Endothelial cell of umbilical vein (primary cell): ENCODE results near the gene GAGE1. TPM values are rescaled to one million over a fixed set of nuclear protein-coding genes. Genes with fewer than 3 reads are reported as not detected.

Experiments
- BruUV-seq: library from RNA; stranded (reverse); fragments of 400-500 nt; replicated peaks from 2 replicates; lab custom pipeline; 2021; lab: Mats Ljungman, UMichigan
- CTCF ChIA-PET: fragments of 300-600, 350-600 bp; sonication (Branson Sonifier 250); formaldehyde crosslinking; loops from one replicate; lab custom pipeline; 2021; ENCODE audit warnings: antibody characterized with exemption, inconsistent platforms; lab: Charles Lee
- POLR2A ChIA-PET: fragments of 300-600, 350-600 bp; sonication (Branson Sonifier 250); formaldehyde crosslinking; loops from one replicate; lab custom pipeline; 2021; ENCODE audit warnings: antibody characterized with exemption, inconsistent platforms; lab: Charles Lee
- DNase-seq: peaks from one replicate; pipeline ENCODE4 v3.0.0-alpha.2; 2011; ENCODE audit warnings: low read depth, low spot score
- FAIRE-seq: peaks from 2 replicates; lab custom pipeline; 2011; peaks lifted over from hg19 to GRCh38; lab: Jason Lieb, UNC
- H2AFZ ChIP-seq: 2 replicates; pipeline ENCODE4 v1.6.0; 2012; ENCODE audit warnings: low read depth, low read length, control low read depth, inconsistent platforms
- H3K27ac ChIP-seq: 2 replicates; pipeline ENCODE4 v1.5.1; 2011; ENCODE audit warnings: low read depth, mild to moderate bottlenecking, control low read depth, low read length, moderate library complexity; ENCODE audit not compliant: insufficient read depth
- H3K27me3 ChIP-seq, 2 experiments: 2 replicates each; pipeline versions ENCODE4 v1.6.0 to v1.6.1; 2011; ENCODE audit warnings: low read length in 2 of 2, mixed read lengths in 1 of 2; ENCODE audit not compliant: control insufficient read depth in 2 of 2, insufficient read depth in 2 of 2
- H3K36me3 ChIP-seq, 2 experiments: 2 replicates in 1 of 2; 3 replicates in 1 of 2; pipeline ENCODE4 v1.5.1; 2011; ENCODE audit warnings: low read length in 2 of 2, mild to moderate bottlenecking in 1 of 2, moderate library complexity in 1 of 2; ENCODE audit not compliant: control insufficient read depth in 2 of 2, insufficient read depth in 2 of 2; ENCODE audit errors: extremely low read depth in 1 of 2
- H3K4me1 ChIP-seq: 3 replicates; pipeline ENCODE4 v1.5.1; 2011; ENCODE audit warnings: mild to moderate bottlenecking, low read length; ENCODE audit not compliant: control insufficient read depth, insufficient read depth; ENCODE audit errors: extremely low read depth
- H3K4me2 ChIP-seq: 2 replicates; pipeline ENCODE4 v1.6.1; 2011; ENCODE audit warnings: low read length, control low read depth, mixed read lengths; ENCODE audit not compliant: insufficient read depth
- H3K4me3 ChIP-seq, 3 experiments: fragments of 200-600 bp in 1 of 3; sonication (generic), shearing (Covaris generic) in 1 of 3; replicated peaks in 1 of 3; 2 replicates each; pipeline ENCODE4 v1.5.1; 2011 to 2016; ENCODE audit warnings: control low read depth in 3 of 3, low read length in 3 of 3, mild to moderate bottlenecking in 2 of 3, inconsistent platforms in 1 of 3, low read depth in 1 of 3, moderate library complexity in 1 of 3; ENCODE audit not compliant: insufficient read depth in 1 of 3
- H3K79me2 ChIP-seq: 2 replicates; pipeline ENCODE4 v1.6.0; 2012; ENCODE audit warnings: low read length, inconsistent platforms; ENCODE audit not compliant: control insufficient read depth, insufficient read depth
- H3K9ac ChIP-seq: replicated peaks from 2 replicates; pipeline ENCODE3; 2011; ENCODE audit warnings: low read length, control low read depth; ENCODE audit not compliant: insufficient read depth; ENCODE audit errors: extremely low read depth
- H3K9me1 ChIP-seq: replicated peaks from 3 replicates; pipeline ENCODE4 v1.6.0; 2011; ENCODE audit warnings: mild to moderate bottlenecking, low read length; ENCODE audit not compliant: control insufficient read depth, insufficient read depth; ENCODE audit errors: extremely low read depth
- H3K9me3 ChIP-seq: replicated peaks from 2 replicates; pipeline ENCODE4 v1.5.1; 2012; ENCODE audit warnings: low read length, inconsistent platforms; ENCODE audit not compliant: control insufficient read depth, insufficient read depth
- H4K20me1 ChIP-seq: replicated peaks from 2 replicates; pipeline ENCODE3; 2011; ENCODE audit warnings: mild to moderate bottlenecking, low read length; ENCODE audit not compliant: control insufficient read depth, insufficient read depth; ENCODE audit errors: extremely low read depth
- CTCF ChIP-seq, 2 donors: IDR thresholded peaks; 1 replicate in 1 of 2; 2 replicates in 1 of 2; pipeline ENCODE4 v1.5.1; 2011; ENCODE audit warnings: low read length in 2 of 2, mild to moderate bottlenecking in 2 of 2, moderate library complexity in 2 of 2, control low read depth in 1 of 2, inconsistent platforms in 1 of 2, low read depth in 1 of 2; ENCODE audit not compliant: insufficient read depth in 1 of 2; ENCODE audit errors: extremely low read depth in 1 of 2
- EZH2 ChIP-seq: IDR thresholded peaks from 2 replicates; pipeline ENCODE4 v1.6.1; 2012; ENCODE audit warnings: borderline replicate concordance, low read depth, mild to moderate bottlenecking, moderate library complexity, low read length, inconsistent platforms; ENCODE audit not compliant: severe bottlenecking
- FOS ChIP-seq: IDR thresholded peaks from 2 replicates; pipeline ENCODE4 v1.6.1; 2011; ENCODE audit warnings: mild to moderate bottlenecking, low read length, moderate library complexity, borderline replicate concordance; ENCODE audit not compliant: insufficient read depth
- GATA2 ChIP-seq: IDR thresholded peaks from 2 replicates; pipeline ENCODE4 v1.7.0; 2011; ENCODE audit warnings: low read depth, mild to moderate bottlenecking, moderate library complexity, mixed read lengths, low read length; ENCODE audit not compliant: insufficient read length, insufficient read depth
- JUN ChIP-seq: IDR thresholded peaks from 2 replicates; pipeline ENCODE4 v1.6.1; 2011; ENCODE audit warnings: borderline replicate concordance, low read depth; ENCODE audit not compliant: insufficient read length, insufficient read depth
- MAX ChIP-seq: IDR thresholded peaks from 2 replicates; pipeline ENCODE4 v1.6.1; 2011; ENCODE audit not compliant: insufficient read depth, insufficient read length
- MYC ChIP-seq: IDR thresholded peaks from one replicate; pipeline ENCODE4 v1.6.1; 2011; ENCODE audit warnings: mild to moderate bottlenecking, low read depth, low read length
- POLR2A ChIP-seq: IDR thresholded peaks from 2 replicates; pipeline ENCODE4 v1.6.1; 2012; ENCODE audit warnings: low read depth, mild to moderate bottlenecking, control low read depth, low read length
- POLR2AphosphoS5 ChIP-seq: IDR thresholded peaks from 2 replicates; pipeline ENCODE4 v1.6.1; 2012; ENCODE audit warnings: low read depth, mild to moderate bottlenecking, control low read depth, low read length, moderate library complexity; ENCODE audit not compliant: insufficient read depth
- dilution Hi-C: fragments of 300-500 bp; cut with MboI; formaldehyde crosslinking; loops from one replicate; pipeline ENCODE4 v1.15.0; 2019; ENCODE audit warnings: low sequenced_read_pairs; ENCODE audit not compliant: extremely low pct_ligation_motif_present
- intact Hi-C: fragments of 100-400 bp; cut with micrococcal nuclease; formaldehyde crosslinking; loops from one replicate; pipeline ENCODE4 v1.10.0; 2022
- polyA plus RNA-seq, 4 experiments: library from polyadenylated mRNA; depleted of rRNA in 3 of 4; stranded (reverse) in 3 of 4; unstranded in 1 of 4; fragments of >200 nt; gene quantifications; 2 replicates each; pipeline versions ENCODE4 v1.2.1 to v1.2.3, GENCODE V29; 2011 to 2012; ENCODE audit warnings: missing spikeins in 1 of 4
- total RNA-seq: library from RNA; stranded (reverse); gene quantifications from 2 replicates; pipeline ENCODE4 v1.2.3, GENCODE V29; 2021

GAGE1 gene
- total and polyA plus RNA-seq, 2 donors (not counting 3 experiments of a cell fraction or from before 2014, with no cell fraction given), result not detected

- no peak overlapping the region for H3K9ac ChIP-seq
- H3K4me3 ChIP-seq, result no peak overlapping the region
- H3K27me3 ChIP-seq, result no peaks in the 10 kb centered on the region
- no peaks in the 10 kb centered on the region for H3K36me3 ChIP-seq
- no peak overlapping the region for H2AFZ ChIP-seq
- dilution Hi-C loops, result no loop called here
- BruUV-seq, result no TSS peak
- H3K27ac ChIP-seq, result no peak overlapping the region
- no peaks in the 10 kb centered on the region for H3K9me1 ChIP-seq
- CTCF ChIA-PET, result no interaction called here
- intact Hi-C loops, result no loop called here
- no peaks in the 10 kb centered on the region for H3K9me3 ChIP-seq
- TF ChIP-seq POLR2A (no peak), EZH2 (no peak), CTCF (IDR thresholded peaks at IDR 0.05; ENCODE audit: extremely low read depth in 1 of 2, insufficient read depth in 1 of 2, low read depth in 1 of 2, low read length in 2 of 2) (no peak), JUN (no peak), GATA2 (no peak), FOS (no peak), MYC (no peak), MAX (no peak), POLR2AphosphoS5 (no peak)
- POLR2A ChIA-PET, result no interaction called here
- no peaks in the 10 kb centered on the region for H4K20me1 ChIP-seq
- H3K4me2 ChIP-seq, result no peak overlapping the region
- H3K4me1 ChIP-seq, result no peaks in the 10 kb centered on the region
- FAIRE-seq (no peak), DNase-seq (no peak)
- H3K79me2 ChIP-seq, result no peaks in the 10 kb centered on the region
These were observed 57.7 kb downstream of the GAGE1 start for GRCh38 chrX:49656533-49656932.

Other genes starting within 250 kb of the GAGE1 start
- gene GAGE12C, start 66.8 kb upstream of the GAGE1 start, total RNA-seq, result not detected in 2 replicates
- not detected in 2 replicates for gene GAGE12C, start 66.8 kb upstream of the GAGE1 start, polyA plus RNA-seq
- not detected in 2 replicates for gene GAGE12D, start 57.3 kb upstream of the GAGE1 start, total RNA-seq
- gene GAGE12D, start 57.3 kb upstream of the GAGE1 start, polyA plus RNA-seq, result not detected in 2 replicates
- gene GAGE12E, start 47.7 kb upstream of the GAGE1 start, total RNA-seq, result not detected in 2 replicates
- gene GAGE12E, start 47.7 kb upstream of the GAGE1 start, polyA plus RNA-seq, result not detected in 2 replicates
- gene GAGE12F, start 38.2 kb upstream of the GAGE1 start, total RNA-seq, result not detected in 2 replicates
- not detected in 2 replicates for gene GAGE12F, start 38.2 kb upstream of the GAGE1 start, polyA plus RNA-seq
- gene GAGE12G, start 28.6 kb upstream of the GAGE1 start, total RNA-seq, result not detected in 2 replicates
- gene GAGE12G, start 28.6 kb upstream of the GAGE1 start, polyA plus RNA-seq, result not detected in 2 replicates
- gene GAGE12H, start 19.1 kb upstream of the GAGE1 start, total RNA-seq, result not detected in 2 replicates
- not detected in 2 replicates for gene GAGE12H, start 19.1 kb upstream of the GAGE1 start, polyA plus RNA-seq
- not detected in 2 replicates for gene GAGE2A, start 9.5 kb upstream of the GAGE1 start, total RNA-seq
- gene GAGE2A, start 9.5 kb upstream of the GAGE1 start, polyA plus RNA-seq, result not detected in 2 replicates
- gene PAGE1, start 97.0 kb downstream of the GAGE1 start, total RNA-seq, result not detected in 2 replicates
- not detected in 2 replicates for gene PAGE1, start 97.0 kb downstream of the GAGE1 start, polyA plus RNA-seq
- not detected in 2 replicates for gene PAGE4, start 230.3 kb downstream of the GAGE1 start, total RNA-seq
- gene PAGE4, start 230.3 kb downstream of the GAGE1 start, polyA plus RNA-seq, result not detected in 2 replicates